ENCODE results near the gene MRTFB.

MRTFB gene

DNA sequence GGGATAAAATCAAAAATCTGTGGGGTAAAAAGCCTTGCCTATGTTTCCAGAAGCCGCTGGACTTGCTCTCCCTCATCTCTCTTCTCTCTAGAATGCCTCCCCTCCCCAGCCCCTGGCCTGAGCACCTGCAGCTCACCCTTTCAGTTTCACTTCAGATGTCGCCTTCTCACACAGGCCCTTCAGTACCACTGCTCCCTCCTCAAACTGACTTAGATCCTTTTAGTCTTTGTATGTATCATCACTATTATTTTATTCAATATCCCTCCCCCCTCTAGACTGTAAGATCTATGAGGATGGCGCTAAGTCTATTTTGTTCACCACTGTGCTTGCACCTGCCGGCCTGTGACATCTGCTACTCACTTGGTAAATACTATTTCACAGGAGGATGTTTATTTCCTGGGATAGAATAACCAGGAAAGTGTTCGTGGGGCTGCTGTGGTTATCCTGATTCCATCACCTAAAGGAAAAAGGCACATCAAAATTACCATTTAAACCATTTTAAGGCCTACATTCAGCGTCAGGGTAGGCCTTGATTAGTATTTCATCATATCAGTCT lies 122.3 kb downstream of the MRTFB start:
- no peak overlapping the region for H3K4me3 ChIP-seq (ENCODE audit: low read depth, low read length)
- TF ChIP-seq, protein P1, sequence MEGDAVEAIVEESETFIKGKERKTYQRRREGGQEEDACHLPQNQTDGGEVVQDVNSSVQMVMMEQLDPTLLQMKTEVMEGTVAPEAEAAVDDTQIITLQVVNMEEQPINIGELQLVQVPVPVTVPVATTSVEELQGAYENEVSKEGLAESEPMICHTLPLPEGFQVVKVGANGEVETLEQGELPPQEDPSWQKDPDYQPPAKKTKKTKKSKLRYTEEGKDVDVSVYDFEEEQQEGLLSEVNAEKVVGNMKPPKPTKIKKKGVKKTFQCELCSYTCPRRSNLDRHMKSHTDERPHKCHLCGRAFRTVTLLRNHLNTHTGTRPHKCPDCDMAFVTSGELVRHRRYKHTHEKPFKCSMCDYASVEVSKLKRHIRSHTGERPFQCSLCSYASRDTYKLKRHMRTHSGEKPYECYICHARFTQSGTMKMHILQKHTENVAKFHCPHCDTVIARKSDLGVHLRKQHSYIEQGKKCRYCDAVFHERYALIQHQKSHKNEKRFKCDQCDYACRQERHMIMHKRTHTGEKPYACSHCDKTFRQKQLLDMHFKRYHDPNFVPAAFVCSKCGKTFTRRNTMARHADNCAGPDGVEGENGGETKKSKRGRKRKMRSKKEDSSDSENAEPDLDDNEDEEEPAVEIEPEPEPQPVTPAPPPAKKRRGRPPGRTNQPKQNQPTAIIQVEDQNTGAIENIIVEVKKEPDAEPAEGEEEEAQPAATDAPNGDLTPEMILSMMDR (IDR thresholded peaks at IDR 0.05; ENCODE audit: low read depth, low read length, missing control alignments) = no peak
- peak; percentile 21 for DNase-seq (ENCODE audit: low read depth)

DNA sequence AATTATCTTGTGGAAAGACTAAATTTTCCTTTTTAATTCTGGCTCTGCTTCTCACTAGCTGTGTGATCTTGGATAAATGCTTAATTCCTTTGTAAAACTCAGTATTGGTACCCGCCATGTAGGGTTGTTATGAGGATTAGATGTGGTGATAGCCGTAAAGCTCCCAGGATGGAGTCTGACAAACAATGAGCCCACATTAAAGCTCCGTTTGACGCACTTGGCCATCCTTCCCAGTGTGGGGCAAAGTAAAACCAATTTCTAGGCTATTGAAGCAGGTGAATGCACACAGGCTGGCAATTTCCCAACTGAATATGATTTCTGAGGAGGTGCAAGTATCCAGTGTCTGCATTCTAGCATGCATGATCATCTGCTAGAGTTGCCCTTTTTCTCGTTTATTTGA lies 123.6 kb downstream of the MRTFB start:
- no peak overlapping the region for H3K4me3 ChIP-seq (ENCODE audit: low read depth, low read length)
- TF ChIP-seq, protein P1 (IDR thresholded peaks at IDR 0.05; ENCODE audit: low read depth, low read length, missing control alignments) = no peak
- no peak for DNase-seq (ENCODE audit: low read depth)

DNA sequence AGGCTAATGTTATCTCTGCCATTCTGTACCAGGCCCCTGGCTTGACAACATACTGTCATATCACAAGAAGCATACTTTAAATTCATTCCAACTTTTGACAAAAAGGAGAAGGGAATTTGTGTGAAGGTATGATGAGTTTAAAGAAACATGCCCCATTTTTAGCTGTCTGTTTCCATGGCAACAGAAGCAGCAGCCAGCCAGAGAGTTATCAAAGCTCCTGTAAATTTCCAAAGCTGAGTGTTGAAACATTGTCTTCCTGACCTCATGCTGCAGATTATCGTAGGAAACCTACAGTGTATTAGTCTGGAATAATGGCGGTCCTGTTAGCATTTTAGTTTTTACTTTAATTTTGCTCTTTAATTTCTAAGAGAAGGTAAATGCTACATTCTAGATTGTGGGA lies 124.9 kb downstream of the MRTFB start:
- no peak overlapping the region for H3K4me3 ChIP-seq (ENCODE audit: low read depth, low read length)
- DNase-seq (ENCODE audit: low read depth) = no peak
- TF ChIP-seq, protein P1 (IDR thresholded peaks at IDR 0.05; ENCODE audit: low read depth, low read length, missing control alignments) = no peak

DNA sequence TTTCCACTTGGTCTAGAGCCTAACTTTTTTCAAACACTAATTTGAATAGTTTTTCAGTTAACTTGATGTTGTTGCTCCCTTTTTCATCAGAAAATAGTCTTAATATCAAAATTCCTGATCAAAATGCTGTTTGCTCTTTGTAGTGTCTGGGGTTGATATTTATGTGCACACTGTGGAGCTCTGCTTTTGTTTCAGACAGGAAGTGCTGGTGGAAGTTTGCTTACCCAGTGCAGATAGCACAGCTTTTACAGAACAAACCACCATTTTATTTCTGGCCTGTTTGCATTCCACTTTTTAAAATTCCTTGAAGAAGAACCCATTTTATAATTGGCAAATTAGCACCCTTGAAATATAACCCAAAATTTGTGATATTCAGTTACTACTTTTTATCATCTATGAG lies 125.4 kb downstream of the MRTFB start:
- no peak overlapping the region for H3K4me3 ChIP-seq (ENCODE audit: low read depth, low read length)
- TF ChIP-seq, protein P1 (IDR thresholded peaks at IDR 0.05; ENCODE audit: low read depth, low read length, missing control alignments) = no peak
- no peak for DNase-seq (ENCODE audit: low read depth)

DNA sequence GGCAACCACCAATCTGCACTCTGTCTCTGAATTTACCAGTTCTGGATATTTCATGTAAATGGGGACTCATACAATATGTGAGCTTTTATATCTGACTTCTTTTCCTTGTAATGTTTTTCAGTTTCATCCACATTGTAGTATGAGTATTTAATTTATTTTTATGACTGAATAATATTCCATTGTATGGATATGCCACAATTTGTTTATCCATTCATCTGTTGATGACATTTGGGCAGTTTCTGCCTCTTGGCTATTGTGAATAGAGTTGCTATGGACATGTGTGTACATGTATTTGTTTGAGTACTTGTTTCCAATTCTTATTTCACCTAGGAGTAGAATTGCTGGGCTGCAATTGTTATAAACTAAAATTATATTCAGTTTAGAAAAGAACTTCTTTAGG lies 126.9 kb downstream of the MRTFB start:
- TF ChIP-seq, protein P1 (IDR thresholded peaks at IDR 0.05; ENCODE audit: low read depth, low read length, missing control alignments) = no peak
- no peak overlapping the region for H3K4me3 ChIP-seq (ENCODE audit: low read depth, low read length)
- no peak for DNase-seq (ENCODE audit: low read depth)

DNA sequence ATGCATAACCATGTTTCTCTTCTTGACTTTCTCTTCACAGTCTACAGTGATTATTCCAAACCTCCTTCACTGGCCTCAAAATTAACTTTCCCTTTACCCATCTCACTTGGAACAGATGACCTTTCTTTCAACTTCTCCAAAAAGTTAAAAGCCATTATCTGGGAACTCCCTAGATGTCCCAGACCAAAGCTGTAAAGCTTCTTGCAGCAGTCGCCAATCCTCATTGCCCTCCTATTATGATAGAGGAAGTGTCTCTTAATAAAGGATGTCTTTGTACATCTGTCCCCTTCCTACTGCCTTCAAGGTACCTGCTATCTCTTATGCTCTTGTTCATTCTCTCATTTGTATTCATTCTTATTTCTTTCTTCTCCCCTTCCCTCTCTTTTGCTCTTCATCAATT lies 127.5 kb downstream of the MRTFB start:
- TF ChIP-seq, protein P1 (IDR thresholded peaks at IDR 0.05; ENCODE audit: low read depth, low read length, missing control alignments) = no peak
- DNase-seq (ENCODE audit: low read depth) = no peak
- no peak overlapping the region for H3K4me3 ChIP-seq (ENCODE audit: low read depth, low read length)

DNA sequence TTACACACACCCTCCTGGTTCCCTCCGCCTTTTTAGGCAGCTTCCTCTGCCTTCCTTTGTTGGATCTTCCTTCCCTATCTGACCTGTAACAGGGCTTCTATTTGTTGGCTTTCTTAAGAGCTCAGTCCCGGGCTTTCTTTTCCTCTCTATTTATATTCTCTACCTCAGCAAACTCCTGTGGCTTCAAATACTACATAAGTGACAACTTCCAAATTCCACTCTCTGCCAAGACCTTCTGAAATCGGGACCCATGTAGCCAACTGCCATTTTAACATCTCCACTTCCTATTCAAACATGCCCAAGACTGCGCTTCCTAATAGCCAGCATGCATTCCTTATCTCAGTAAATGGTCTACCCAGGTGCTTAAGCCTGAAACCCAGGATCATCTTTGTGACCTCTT lies 128.1 kb downstream of the MRTFB start:
- no peak for DNase-seq (ENCODE audit: low read depth)
- no peak overlapping the region for H3K4me3 ChIP-seq (ENCODE audit: low read depth, low read length)
- TF ChIP-seq, protein P1 (IDR thresholded peaks at IDR 0.05; ENCODE audit: low read depth, low read length, missing control alignments) = no peak
